RWPE2 (cell line): ENCODE measurements around the gene EHBP1L1.
A peak's percentile ranks its signal among the peaks of the same experiment; 100 is the strongest.

ENCODE experiments used
- ATAC-seq: fragments of 200-7000 bp; cut with Tn5 transposase; 3 replicates; pipeline ENCODE4 v1.9.1; 2021; ENCODE audit warnings: low read depth
- DNase-seq: peaks from one replicate; pipeline ENCODE4 v3.0.0-alpha.2; 2020; ENCODE audit warnings: low spot score
- H3K27ac ChIP-seq: fragments of 450-650 bp; 2 replicates; pipeline ENCODE4 v1.5.1; 2017; ENCODE audit warnings: mild to moderate bottlenecking; ENCODE audit not compliant: poor library complexity, severe bottlenecking
- H3K27me3 ChIP-seq: fragments of 250-450 bp; sonication (Bioruptor Pico); 2 replicates; pipeline ENCODE4 v1.5.1; 2021; ENCODE audit warnings: mild to moderate bottlenecking, moderate library complexity; ENCODE audit not compliant: insufficient read depth, poor library complexity, severe bottlenecking
- H3K36me3 ChIP-seq: fragments of 250-450 bp; sonication (Bioruptor Pico); 2 replicates; pipeline ENCODE4 v1.5.1; 2020; ENCODE audit warnings: low read depth, mild to moderate bottlenecking, moderate library complexity
- H3K4me1 ChIP-seq: fragments of 250-450 bp; sonication (Bioruptor Pico); 2 replicates; pipeline ENCODE4 v1.5.1; 2021; ENCODE audit warnings: mild to moderate bottlenecking, moderate library complexity; ENCODE audit not compliant: insufficient read depth, poor library complexity, severe bottlenecking
- H3K4me3 ChIP-seq: fragments of 250-450 bp; sonication (Bioruptor Pico); 2 replicates; pipeline ENCODE4 v1.5.1; 2021; ENCODE audit warnings: mild to moderate bottlenecking, moderate library complexity; ENCODE audit not compliant: severe bottlenecking
- H3K9me3 ChIP-seq: fragments of 250-450 bp; sonication (Bioruptor Pico); 2 replicates; pipeline ENCODE4 v1.5.1; 2021; ENCODE audit warnings: mild to moderate bottlenecking, moderate library complexity; ENCODE audit not compliant: severe bottlenecking
- CTCF ChIP-seq: fragments of 450-650 bp; IDR thresholded peaks from one replicate; pipeline ENCODE4 v1.5.1; 2017; ENCODE audit warnings: mild to moderate bottlenecking, moderate library complexity; ENCODE audit not compliant: poor library complexity, severe bottlenecking

EHBP1L1 gene

GRCh38 chr11:65537620-65538231, 38.1 kb upstream of the EHBP1L1 start:
- DNase-seq = no peak
- Histone ChIP-seq H3K9me3 (no peaks in the 10 kb centered on the region), H3K27me3 (no peaks in the 10 kb centered on the region), H3K27ac (no peak overlapping the region), H3K4me1 (peaks cover 11% of the 10 kb centered on the region), H3K36me3 (peaks cover 21% of the 10 kb centered on the region), H3K4me3 (no peak overlapping the region)
- no peak for TF ChIP-seq CTCF
- ATAC-seq = no peak

DNA sequence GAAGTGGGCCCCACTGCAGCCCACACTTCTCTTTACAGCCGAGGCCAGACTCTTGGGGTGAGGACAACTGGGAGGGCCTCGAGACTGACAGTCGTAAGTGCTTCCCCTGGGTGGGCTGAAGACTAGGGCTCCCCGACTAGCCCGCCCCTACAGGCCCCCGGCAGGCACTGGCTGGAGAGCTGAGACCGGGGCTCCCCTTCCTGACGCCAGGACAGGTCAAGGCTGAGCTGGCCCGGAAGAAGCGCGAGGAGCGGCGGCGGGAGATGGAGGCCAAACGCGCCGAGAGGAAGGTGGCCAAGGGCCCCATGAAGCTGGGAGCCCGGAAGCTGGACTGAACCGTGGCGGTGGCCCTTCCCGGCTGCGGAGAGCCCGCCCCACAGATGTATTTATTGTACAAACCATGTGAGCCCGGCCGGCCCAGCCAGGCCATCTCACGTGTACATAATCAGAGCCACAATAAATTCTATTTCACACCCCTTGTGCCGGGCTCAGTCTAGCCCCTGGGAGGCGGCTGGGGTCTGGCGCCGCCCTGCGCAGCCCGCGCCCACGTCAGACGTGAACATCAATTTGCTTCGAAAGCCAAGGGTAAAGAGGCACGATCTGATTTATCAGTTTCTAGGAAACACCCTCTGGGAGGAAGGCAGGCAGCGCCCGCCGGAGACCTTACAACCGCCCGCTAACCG, 37.5 kb upstream of the EHBP1L1 start:
- DNase-seq (no peak), ATAC-seq (no peak)
- Histone ChIP-seq H3K36me3 (peaks cover 17% of the 10 kb centered on the region), H3K27ac (no peak overlapping the region), H3K9me3 (no peaks in the 10 kb centered on the region), H3K27me3 (no peaks in the 10 kb centered on the region), H3K4me1 (peaks cover 11% of the 10 kb centered on the region), H3K4me3 (no peak overlapping the region)
- TF ChIP-seq CTCF = no peak

- H3K4me3 ChIP-seq = peak overlapping the region; percentile 48
- TF ChIP-seq CTCF = no peak
- DNase-seq (no peak), ATAC-seq (no peak)
- peak overlapping the region; percentile 65 for H3K27ac ChIP-seq
- H3K9me3 ChIP-seq = no peaks in the 10 kb centered on the region
- peaks cover 14% of the 10 kb centered on the region for H3K36me3 ChIP-seq
- H3K27me3 ChIP-seq = no peaks in the 10 kb centered on the region
- peaks cover 11% of the 10 kb centered on the region for H3K4me1 ChIP-seq
These were observed 36.7 kb upstream of the EHBP1L1 start for GRCh38 chr11:65538915-65539743.

DNA sequence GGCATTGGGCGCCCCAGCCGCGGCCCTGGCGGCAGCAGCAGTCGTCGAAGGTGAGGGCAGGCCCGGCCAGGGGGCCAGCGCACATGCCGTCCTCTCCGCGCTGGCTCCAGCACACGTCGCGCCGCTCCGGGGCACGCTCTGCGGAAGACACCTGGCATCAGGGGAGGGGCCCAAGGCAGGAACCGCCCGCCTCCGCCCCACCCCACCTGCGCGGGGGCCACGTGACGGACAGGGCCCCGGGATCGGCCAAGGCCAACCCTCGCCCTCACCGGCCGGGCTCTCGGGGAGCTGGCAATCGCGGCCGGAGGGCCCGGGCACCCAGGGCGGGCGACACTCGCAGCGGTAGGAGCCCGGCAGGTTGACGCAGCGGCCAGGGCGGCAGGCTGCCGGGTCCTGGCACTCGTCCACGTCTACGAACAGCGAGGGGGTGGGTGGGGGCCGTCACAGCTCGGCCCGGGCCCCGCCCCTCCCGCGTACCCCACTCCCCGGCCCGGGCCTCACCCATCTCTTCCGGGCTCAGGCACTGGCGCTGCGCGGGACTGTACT, 36.0 kb upstream of the EHBP1L1 start:
- no peak for TF ChIP-seq CTCF
- no peaks in the 10 kb centered on the region for H3K27me3 ChIP-seq
- peaks cover 11% of the 10 kb centered on the region for H3K4me1 ChIP-seq
- no peak for DNase-seq
- ATAC-seq = peak; percentile 61
- H3K9me3 ChIP-seq = no peaks in the 10 kb centered on the region
- H3K36me3 ChIP-seq = peaks cover 14% of the 10 kb centered on the region
- peak overlapping the region; percentile 48 for H3K4me3 ChIP-seq
- H3K27ac ChIP-seq = peak overlapping the region; percentile 65
